OCI-LY7 (cell line): ENCODE results near the gene TTLL9.

Experiments used
- CTCF ChIP-seq: fragments of 200-600 bp; sonication (generic); conservative IDR thresholded peaks from 2 replicates; pipeline ENCODE4 v1.5.1; 2014; ENCODE audit warnings: mild to moderate bottlenecking, antibody characterized with exemption, low read length, moderate library complexity, mixed read lengths
- EZH2phosphoT487 ChIP-seq: fragments of 200-600 bp; sonication (generic); IDR thresholded peaks from 2 replicates; pipeline ENCODE4 v1.6.1; 2018; ENCODE audit warnings: low read depth, borderline replicate concordance, mild to moderate bottlenecking, mixed run types, antibody characterized with exemption, low read length, moderate library complexity, mixed read lengths

- TF ChIP-seq CTCF (no peak), EZH2phosphoT487 (no peak)
These were observed 86.4 kb downstream of the TTLL9 start for GRCh38 chr20:31956556-31957526.
